NK-92 treated with Interleukin-12 subunit alpha and Interleukin-12 subunit beta, amount 100 ng/mL, for 24 hours (cell line): ENCODE measurements around the gene SORCS3.

Experiments
- DNase-seq: peaks from one replicate; lab custom pipeline; 2025; lab: John Stamatoyannopoulos, UW

The SORCS3 gene

GRCh38 chr10:105188737-105189462, 547.8 kb downstream of the SORCS3 start:
- DNase-seq, result no peak

- no peak for DNase-seq
These were observed 548.3 kb downstream of the SORCS3 start for GRCh38 chr10:105189463-105189800.

DNA sequence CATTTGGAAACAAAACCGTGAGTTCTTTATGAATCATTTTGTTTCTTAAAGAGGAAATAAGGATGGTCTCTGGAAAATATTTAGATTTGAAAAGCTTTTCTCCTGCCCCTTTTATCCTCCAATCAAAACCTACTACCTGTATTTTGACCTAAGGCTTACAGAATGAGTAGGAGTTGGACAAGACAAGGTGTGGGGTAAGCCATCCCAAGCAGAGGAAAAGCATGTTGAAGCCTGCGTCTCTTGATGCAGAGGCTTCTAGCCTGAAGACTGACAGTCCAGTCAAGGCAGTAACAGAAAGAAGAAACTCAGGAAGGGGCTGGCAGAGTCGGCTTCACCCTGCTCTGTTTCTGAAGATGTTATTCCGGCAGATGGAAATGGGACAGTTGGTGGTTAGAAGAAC, 551.1 kb downstream of the SORCS3 start:
- DNase-seq, result no peak

DNA sequence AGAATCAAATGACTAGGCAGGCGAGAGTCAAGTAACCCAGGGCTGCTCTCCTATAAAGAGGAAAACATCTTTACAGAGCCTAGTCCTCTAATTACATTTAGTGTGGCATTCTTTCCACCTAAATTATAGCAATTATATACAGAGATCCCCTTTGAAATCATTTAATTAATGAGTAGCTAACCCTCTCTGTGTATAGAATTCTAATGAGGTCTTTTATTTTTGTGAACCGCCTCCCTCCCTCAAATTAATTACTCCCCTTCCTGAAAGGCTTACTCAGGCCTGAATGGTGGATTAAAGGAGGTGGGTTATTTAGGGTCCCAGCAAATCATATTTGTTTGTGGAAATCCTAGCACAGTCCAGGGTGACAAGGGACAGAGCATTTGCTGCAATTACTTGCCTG, 551.8 kb downstream of the SORCS3 start:
- no peak for DNase-seq

- DNase-seq, result no peak
These were observed 554.7 kb downstream of the SORCS3 start for GRCh38 chr10:105195831-105196230.

GRCh38 chr10:105197598-105198364, 556.7 kb downstream of the SORCS3 start:
- DNase-seq, result no peak

DNA sequence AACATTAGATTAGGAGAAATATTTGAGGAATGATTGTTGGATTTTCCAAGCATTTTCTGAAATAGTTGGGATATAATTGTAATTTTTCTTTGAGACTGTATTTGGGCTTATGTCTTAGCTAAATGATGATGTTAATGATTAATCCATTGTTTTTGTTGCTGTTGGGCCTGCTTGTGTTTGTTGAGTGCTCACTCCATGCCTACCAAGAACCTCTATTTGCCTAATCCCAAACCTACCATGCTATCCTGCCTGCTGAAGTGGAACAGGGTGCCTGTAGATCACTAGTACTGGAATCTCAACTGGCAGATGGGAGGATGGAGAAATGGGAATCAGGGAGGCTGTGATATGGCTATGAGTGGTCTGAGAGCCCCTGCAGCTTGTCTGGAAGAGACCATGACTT, 565.5 kb downstream of the SORCS3 start:
- DNase-seq, result no peak

DNA sequence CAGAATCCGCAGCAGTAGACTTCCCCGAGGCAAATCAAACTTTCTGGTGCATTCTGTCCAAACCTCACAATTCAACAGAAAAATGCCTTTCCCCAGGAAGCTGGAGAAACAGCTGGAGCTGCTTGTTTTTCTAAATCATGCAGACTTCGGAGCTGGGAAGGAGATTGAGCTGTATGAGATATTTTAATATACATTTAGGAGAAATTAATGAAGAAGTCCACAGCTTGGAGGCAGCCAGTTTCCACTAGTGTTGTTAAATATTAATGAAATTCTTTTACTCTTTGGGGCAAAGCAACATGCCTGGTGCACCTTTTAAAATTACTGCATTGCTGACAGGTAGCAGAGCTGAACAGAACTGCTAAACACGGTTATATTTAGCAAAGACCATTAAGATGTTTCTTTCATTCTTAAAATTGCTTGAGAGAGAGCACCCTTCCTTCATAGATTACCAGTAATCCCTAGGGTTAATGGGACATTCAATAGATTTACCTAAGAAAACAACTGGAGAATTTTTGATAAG, 566.4 kb downstream of the SORCS3 start:
- DNase-seq, result no peak

DNA sequence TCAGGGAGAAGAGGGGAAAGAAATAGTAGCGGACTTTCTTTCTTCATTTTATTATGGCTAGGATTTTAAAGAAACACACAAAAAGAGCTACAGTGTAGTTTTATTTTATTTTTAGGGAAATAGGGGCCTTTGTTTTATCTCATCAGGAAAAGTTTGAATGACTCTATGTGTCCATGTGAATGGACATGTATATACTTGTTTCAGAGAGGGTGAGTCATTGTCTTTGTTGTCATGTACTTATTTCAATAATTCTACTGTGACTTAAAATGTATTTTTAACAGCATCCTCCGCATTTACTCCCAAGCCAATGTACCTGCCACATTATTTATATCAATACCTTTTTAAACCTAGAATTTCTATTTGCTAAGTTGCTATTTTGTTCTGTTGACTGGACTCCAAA, 569.5 kb downstream of the SORCS3 start:
- DNase-seq, result no peak

DNA sequence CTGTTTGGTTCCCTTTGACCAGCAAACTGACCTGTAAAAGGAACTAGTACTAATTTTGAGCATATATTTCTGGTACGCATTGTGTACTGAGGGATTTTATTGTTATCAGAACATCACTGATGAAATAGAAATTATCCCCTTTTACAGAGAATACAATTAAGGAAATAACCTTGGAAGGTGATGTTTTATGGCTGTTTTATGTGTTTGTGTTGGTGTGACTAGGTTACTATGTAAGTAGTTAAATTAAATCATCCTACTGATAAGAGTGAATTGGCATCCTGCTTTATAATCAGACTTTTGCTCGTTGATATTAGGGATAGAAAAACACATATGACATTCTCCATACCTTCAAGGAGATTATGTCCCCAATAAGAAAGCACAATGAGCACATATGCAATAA, 596.6 kb downstream of the SORCS3 start:
- DNase-seq, result no peak

DNA sequence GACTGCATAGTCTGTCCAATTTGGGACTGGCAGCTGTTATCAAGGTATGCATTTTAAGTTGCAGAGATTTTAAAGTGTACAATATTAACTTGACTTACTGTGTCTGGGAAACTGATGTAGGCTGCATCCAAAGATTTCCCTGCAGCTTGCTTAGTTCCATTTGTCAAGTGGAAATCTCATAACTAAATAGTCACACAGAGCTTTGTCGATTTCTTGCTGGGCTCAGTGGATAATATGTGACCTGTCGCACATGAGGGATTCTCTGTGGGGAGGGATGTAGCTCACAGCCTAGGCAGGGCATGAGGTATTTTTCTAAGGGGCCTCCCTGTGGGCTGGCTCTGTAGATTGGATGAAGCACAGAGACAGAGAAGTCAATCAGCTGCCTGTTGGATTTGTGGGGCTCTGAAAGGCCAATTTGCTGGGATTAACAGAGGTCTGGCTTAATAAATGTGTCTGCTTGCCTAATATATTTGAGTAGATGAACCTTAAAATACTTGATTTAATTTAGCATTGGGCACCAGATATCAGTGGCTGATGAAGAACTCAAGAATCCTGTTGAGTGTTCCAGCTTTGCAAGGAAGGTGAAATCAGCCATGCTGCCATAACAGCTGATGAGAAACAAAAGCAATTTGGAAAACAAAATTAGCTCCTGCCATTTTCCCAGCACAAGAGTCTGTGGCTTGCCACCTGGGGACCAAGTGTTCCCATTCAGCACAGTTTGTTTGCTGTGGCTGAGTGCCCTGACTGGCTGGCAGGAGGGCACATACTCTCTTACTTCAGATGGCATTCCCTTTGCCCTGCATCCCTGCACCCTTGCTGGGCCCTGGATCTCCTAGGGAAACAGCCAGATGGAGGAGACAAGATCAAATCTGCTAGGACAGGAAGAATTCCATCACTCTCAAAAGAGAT, 598.5 kb downstream of the SORCS3 start:
- no peak for DNase-seq

DNA sequence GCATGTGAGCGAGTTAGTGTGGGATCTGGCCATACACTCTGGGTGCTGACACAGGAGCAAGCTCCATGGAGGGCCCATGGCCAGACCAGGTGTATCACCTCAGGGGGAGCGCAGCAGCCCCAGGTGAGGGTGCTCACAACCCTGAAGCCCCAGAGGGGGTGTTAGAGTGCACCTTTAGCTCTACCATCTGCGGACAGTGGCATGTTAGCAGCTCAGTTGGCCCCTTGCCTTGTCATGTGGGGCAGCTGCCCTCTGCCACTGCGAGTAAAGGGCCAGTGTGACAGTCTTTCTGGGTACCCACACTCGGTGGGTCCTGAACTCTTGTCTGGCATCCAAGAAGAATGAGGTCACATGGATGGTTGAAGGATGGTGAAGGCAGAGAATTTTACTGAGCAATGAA, 600.2 kb downstream of the SORCS3 start:
- DNase-seq, result no peak

DNA sequence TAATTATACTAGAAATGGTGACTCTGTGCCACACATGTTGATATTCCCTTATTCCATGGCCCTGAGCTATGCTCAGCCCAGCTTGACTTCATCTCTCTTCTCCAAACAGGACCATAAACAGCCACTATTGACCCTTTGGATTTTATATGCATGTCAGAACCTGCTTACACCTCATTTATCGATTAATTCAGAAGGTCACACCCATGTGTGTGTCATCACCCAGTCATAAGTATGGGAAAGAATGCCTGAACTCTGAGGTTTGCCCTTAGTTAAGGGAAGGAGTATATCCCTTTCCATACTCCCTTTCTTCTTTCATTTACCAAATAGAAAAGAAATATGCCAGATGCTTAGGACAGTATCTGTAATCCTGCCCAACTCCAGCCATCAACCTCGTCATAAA, 602.3 kb downstream of the SORCS3 start:
- no peak for DNase-seq

GRCh38 chr10:105243825-105244224, 602.7 kb downstream of the SORCS3 start:
- DNase-seq, result no peak

DNA sequence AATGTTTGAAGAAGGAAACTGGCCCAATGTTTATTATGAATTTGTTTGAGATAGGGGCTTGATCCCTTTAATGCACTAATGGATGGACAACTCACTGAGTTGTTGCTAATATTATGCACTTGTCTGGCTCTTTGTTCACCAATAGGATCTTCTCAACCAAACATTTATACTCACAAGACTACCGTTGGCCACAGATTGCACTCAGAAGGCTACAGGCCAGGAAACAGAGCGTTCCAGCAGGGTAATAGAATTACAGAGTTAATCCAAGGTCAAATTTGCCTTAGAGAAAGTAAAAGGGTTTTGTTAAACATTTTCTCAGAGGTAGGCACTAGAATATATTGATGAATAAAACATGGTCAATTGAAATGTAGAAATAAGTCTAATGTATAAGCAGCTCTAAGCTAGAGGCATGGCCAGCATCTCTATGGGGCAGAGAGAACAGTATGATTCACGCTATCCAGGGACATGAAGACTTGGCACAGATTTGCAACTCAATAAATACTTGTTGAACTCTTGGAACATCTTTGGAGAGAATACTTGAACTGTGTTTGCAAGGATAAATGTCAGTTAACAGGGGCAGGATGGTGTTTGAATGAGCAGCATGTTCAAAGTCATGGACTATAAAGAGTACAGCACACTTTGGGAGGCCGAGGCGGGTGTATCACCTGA, 606.9 kb downstream of the SORCS3 start:
- no peak for DNase-seq

GRCh38 chr10:105252911-105253310, 611.8 kb downstream of the SORCS3 start:
- no peak for DNase-seq

DNA sequence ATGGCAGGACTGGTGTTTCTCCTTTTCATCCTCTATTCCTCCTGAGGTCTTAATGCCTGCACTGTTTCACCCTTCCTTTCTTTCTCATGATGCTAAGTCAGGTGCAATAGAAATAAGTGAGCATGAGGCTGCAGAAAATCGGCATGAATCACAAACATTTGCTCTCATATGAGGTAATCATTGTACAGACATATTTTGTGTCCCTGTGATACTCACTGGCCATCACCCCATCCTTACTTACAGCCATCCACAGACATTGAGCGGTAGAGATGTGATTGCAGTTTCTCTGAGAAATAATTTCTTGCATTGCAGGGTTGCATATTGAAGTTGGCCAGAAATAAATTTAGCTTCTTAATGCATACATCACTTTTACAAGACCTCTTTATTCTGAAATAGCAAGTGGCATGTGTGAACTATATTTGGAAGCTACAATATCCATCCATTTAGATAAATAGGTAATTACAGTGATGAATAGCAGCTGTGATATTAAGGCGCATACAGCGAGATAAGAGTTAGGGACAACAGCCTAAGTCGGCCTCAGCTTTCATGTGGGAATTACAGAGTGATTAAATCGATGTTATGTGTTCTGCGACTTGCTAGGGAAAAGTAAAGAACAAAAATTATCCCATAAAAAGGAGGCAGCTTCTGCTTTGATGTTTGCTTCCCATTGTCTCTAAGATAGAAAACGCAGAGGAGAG, 612.6 kb downstream of the SORCS3 start:
- DNase-seq, result no peak

GRCh38 chr10:105258036-105258673, 617.1 kb downstream of the SORCS3 start:
- no peak for DNase-seq

DNA sequence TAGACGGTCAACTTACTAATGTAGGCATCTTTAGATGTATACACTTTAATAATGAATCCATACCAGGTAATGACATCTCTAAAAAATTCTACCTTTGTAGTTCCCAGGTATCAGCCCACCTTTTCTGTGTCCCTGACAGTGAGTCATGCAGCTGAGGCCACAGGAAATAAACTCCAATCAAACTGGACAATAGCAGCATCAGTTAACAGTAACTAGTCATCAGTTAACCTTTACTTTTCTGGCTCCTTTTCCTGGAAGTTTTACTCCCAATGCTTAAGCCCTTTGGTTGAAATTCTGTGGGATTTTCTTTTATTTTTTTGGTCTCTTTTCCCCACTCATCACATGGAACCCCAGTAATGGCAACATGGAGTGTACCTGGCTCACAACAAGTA, 617.6 kb downstream of the SORCS3 start:
- DNase-seq, result no peak

GRCh38 chr10:105259201-105259600, 618.1 kb downstream of the SORCS3 start:
- DNase-seq, result no peak

DNA sequence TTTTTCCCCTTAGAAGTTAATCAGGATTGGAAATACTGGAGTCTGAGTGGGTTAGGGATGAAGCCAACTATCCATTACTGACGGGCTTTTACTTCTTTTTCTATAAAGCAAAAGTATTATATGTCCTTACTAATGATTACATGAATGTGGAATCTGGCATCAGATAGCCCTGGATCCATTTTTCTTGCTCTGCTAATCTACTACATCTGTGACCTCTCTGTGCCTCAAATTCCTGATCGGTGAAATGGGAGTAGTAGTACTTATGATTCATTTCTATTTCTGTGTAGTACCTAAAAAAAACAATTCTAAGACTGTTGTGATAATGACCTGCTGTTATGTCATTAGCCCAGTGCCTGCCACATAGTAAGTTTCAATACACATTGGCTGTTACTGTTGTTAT, 621.6 kb downstream of the SORCS3 start:
- no peak for DNase-seq
